Measurements from ENCODE around the gene PLEKHA6.

- TF ChIP-seq ZNF8 (CRISPR knock-in tag; IDR thresholded peaks at IDR 0.05) (no peak), ARNTL (CRISPR knock-in tag; IDR thresholded peaks at IDR 0.05; ENCODE audit: borderline replicate concordance, low read depth) (no peak), PPARA (CRISPR knock-in tag; IDR thresholded peaks at IDR 0.05; ENCODE audit: borderline replicate concordance) (no peak), CREB5 (CRISPR knock-in tag; IDR thresholded peaks at IDR 0.05; ENCODE audit: low read depth) (no peak), SNAI2 (CRISPR knock-in tag; IDR thresholded peaks at IDR 0.05) (no peak), ZNF70 (CRISPR knock-in tag; IDR thresholded peaks at IDR 0.05) (no peak), ZFP30 (CRISPR knock-in tag; IDR thresholded peaks at IDR 0.05) (no peak)
- TF ChIP-seq, protein P1, sequence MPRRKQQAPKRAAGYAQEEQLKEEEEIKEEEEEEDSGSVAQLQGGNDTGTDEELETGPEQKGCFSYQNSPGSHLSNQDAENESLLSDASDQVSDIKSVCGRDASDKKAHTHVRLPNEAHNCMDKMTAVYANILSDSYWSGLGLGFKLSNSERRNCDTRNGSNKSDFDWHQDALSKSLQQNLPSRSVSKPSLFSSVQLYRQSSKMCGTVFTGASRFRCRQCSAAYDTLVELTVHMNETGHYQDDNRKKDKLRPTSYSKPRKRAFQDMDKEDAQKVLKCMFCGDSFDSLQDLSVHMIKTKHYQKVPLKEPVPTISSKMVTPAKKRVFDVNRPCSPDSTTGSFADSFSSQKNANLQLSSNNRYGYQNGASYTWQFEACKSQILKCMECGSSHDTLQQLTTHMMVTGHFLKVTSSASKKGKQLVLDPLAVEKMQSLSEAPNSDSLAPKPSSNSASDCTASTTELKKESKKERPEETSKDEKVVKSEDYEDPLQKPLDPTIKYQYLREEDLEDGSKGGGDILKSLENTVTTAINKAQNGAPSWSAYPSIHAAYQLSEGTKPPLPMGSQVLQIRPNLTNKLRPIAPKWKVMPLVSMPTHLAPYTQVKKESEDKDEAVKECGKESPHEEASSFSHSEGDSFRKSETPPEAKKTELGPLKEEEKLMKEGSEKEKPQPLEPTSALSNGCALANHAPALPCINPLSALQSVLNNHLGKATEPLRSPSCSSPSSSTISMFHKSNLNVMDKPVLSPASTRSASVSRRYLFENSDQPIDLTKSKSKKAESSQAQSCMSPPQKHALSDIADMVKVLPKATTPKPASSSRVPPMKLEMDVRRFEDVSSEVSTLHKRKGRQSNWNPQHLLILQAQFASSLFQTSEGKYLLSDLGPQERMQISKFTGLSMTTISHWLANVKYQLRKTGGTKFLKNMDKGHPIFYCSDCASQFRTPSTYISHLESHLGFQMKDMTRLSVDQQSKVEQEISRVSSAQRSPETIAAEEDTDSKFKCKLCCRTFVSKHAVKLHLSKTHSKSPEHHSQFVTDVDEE (CRISPR knock-in tag; IDR thresholded peaks at IDR 0.05) = no peak
Measured at GRCh38 chr1:204286315-204286714, 73.4 kb downstream of the PLEKHA6 start.
